GM19463 (cell line): Measurements from ENCODE around the gene ACP7.

Experiments
- ATAC-seq: cut with Tn5 transposase; IDR thresholded peaks from one replicate; pipeline ENCODE4 v1.9.1; 2021; ENCODE audit warnings: mild to moderate bottlenecking, moderate library complexity; ENCODE audit not compliant: unreplicated experiment

Gene ACP7

DNA sequence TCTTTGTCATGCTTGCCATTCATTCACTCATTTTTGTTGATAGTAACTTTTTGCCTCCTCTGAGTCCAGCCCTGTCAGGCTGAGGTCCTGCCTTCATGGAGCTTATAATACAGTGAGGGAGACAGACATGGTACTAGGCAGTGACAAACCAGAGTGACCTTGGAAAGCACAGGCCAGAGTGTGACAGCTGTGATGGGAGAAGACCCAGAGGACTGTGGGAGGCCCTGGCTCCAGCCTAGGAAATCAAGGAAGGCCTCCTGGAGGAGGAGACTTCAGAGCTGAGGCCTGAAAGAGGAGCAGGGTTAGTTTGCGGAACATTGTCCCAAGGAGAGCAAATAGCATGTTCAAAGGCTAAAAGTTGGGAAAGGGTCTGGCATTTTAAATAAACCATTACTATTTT, 61.9 kb downstream of the ACP7 start:
- no peak for ATAC-seq

DNA sequence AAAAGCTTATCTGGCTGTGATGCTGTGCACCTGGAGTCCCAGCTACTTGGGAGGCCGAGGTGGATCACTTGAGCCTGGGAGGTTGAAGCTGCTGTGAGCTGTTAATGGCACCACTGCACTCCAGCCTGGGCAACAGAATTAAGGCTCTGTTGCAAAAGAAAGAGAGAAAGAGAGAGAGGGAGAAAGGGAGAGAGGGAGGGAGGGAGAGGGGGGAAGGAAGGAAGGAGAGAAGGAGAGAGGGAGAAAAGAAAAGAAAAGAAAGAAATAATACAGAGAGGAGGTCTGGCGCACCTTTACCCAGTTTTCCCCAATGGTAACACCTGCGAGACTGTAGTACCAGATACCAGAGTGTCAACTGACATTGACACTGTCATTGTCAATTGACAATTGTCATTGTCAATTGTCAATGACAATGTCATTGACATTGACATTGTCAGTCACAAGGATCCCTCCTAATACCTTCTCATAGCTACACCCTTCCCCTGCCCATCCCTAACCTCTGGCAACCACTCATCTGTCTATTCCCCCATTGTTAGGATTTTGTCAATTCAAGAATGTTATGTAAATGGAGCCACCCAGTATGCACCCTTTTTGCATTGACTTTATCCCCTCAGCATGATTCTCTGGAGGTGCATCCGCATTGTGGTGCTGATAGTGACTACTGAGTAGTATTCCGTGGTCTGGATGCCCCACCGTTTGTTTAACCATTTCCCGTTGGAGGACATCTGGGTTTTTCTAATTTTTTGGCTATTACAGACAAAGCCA, 62.7 kb downstream of the ACP7 start:
- ATAC-seq: no peak

DNA sequence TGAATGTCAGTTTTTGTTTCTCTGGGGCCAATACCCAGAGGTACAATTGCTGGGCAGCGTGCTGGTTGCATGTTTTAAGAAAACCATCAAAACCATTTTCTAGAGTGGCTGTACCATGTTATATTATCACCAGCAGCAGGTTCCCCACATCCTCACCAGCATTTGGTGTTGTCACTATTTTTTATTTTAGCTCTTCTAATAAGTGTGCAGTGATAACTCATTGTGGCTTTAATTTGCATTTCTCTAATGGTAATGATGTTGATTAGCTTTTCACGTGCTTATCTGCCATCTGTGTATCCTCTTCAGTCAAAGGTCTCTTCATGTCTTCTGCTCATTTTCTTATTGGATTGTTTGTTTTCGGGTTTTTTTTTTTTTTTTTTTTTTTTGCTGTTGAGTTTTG, 63.3 kb downstream of the ACP7 start:
- no peak for ATAC-seq

DNA sequence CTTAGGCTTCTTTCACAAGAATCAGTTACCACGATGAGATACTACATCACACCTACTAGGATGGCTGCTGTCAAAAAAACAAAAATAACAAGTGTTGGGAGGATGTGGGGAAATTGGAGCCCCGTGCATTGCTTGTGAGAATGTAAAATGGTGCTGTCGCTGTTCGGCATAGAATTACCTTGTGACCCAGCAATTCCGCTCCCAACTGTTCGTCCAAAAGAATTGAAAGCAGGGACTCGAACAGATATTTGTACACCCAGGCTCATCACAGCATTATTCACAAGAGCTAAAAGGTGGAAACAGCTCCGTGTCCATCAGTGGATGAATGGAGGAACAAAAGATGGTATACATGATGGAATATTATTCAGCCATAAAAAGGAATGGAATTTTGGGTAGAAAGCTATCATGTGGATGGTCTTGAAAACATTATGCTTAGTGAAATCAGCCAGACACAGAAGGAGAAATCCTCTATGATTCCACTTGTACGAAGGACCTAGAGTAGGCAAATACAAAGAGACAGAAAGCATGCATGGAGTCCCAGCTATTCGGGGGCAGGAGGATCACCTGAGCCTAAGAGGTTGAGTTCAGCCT, 64.9 kb downstream of the ACP7 start:
- no peak for ATAC-seq

DNA sequence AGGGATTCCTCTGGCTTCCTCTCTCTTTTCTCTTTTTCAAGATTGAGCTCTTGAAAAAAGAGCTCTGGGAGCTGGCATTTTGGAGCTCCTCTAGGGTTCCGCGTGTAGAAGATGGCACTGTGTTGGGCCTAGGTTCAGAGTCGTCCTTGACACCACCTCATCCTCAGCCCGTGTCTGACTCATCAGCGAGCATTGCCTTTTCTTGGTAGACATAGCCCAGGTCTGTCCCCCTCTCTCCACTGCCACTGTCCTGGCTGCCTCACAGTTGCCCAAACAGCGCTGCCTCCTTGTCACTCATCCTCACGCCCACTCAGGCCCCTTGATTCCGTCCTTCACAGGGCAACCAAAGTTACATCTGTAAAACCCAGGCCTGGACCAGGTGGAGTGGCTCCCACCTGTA, 66.1 kb downstream of the ACP7 start:
- ATAC-seq: no peak

DNA sequence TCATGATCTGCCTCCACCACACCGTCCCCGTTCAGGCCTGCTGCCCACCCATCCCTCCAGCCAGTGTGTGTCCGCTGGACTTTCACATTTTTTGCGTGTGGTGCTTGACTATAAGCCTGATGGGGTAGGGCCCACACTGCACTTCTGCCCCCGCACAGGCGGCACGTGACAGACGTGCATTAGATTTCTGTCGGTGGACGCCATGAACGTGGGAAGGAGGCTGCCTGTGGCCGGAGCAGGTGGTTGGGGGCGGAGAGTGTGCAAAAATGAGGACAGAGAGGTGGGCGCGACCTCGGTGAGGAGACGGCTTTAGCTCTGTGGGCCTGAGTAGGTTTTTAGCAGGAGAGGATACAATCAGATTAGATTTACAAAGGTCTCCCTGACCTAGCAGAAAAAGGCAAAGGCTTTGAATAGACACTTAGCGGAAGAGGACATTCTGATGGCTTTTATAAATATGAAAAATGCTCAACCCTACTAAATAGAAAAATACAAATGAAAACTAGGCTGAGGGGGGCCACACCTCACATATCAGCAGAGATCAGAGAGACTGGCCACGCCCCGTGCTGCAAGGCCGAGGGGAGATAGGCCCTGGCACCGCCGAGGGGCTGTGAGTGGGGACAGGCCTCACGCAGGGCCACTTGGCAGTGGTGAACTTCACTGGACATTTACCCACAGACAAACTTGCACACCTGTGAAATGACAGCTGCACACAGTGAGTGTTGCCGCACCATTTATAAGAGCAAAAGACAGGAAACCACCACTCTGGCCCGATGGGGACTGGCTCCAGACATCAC, 66.8 kb downstream of the ACP7 start:
- ATAC-seq: no peak

DNA sequence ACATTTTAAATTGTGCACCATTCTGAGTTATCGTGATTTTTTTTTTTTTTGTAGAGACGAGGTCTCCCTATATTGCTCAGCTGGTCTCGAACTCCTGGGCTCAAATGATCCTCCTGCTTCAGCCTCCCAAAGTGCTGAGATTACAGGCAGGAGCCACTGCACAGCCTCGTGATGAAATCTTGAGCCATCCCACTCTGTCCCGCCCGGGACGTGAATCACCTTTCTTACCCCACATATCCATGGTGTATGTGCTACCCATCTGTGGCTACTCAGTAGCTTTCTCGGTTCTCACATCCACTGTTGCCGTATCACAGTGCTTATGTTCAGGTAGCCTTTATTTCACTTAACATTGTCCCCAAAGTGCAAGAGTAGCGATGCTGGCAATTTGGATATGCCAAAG, 67.9 kb downstream of the ACP7 start:
- ATAC-seq: no peak

DNA sequence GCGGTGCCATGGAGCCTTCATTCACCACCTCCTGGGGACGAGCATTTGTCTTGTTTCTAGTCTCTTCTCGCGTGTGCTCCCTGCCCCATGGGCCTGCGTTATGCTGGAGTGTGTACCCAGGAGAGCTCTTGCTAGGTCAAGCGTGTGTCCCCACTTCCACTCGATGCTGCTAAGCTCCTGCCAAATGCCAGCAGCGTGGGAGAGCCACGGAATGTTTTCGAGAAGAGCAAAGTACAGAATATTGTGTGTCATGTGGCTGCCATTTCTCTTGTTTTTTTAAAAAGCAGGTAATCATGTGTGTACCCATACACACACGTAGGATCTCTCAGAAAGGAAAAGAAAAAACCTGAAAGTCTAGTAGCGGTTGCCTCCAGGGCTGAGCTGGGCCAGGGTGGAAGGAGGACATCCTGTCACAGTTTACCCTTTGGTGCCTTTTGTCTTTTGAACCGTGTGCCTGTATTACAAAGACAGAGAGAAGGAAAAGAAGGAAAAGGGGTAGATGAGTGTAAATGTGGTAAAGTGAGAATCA, 70.0 kb downstream of the ACP7 start:
- no peak for ATAC-seq

DNA sequence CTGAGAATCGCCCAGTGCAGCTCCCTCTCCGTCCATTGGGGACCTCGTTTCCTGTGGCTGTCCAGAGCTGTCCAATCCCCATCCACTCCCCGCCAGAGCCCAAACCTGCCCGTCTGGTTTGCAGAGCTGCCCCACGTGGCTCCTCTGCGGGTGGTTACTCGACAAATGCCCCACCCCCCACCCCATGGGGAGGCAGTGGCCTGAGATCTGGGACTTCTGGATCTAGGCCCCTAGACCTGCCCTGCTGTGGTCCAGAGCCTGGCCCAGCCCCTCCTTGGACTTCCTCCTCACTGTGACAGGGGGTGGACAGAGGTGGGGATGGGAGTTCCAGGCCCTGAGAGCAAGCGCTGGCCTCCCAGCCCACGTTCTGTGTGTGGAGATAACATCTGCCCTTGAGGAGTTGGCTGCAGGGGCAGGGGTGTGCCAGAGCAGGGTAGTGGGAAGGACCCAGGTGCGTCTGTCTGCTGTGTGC, 70.5 kb downstream of the ACP7 start:
- ATAC-seq: no peak

DNA sequence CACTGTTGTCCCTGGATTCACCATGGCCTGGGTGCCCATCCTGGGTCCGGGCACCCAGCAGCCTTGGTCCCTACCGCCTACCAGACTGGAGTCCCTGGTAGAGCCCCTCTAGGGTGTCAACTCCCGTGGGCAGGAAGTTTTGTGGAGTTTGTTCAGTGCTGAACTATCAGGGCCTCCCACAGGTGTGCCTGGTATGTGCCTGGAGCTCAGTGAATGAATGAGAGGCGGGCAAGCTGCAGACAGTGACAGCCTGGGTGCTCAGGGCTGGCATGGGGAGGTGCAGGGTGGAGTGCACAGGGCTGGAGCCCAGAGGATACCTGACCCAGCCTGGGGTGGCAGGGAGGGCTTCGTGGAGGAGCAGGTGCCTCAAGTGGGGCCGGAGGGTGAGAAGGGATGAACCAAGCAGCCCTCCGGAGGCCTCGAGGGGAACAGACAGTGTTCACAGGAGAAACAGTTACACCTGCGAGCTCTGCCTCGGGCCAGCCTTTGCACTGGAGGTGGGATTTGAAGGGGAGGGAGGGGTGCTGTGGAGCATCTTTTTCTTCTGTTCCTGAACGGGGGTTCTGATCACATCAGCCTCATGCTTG, 71.0 kb downstream of the ACP7 start:
- ATAC-seq: no peak

DNA sequence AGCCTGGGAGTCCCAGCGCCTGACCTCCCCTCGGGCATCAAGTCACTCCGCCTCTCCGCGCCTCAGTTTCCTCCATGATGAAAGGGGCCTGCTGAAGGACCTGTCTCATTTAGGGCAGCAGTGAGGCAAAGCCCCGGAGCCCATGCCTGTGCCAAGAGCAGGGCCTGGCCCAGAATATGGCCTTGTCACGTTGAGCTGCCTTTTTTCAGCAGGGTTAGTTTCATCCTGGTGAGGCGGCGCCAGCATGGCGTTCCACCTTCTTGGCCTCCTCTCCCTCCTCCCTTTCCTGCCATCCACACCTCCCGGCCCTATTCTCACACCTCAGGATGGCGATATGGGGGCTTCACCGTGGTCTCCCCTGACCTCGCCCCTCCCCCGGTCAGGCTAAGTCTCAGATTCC, 71.6 kb downstream of the ACP7 start:
- ATAC-seq: no peak

DNA sequence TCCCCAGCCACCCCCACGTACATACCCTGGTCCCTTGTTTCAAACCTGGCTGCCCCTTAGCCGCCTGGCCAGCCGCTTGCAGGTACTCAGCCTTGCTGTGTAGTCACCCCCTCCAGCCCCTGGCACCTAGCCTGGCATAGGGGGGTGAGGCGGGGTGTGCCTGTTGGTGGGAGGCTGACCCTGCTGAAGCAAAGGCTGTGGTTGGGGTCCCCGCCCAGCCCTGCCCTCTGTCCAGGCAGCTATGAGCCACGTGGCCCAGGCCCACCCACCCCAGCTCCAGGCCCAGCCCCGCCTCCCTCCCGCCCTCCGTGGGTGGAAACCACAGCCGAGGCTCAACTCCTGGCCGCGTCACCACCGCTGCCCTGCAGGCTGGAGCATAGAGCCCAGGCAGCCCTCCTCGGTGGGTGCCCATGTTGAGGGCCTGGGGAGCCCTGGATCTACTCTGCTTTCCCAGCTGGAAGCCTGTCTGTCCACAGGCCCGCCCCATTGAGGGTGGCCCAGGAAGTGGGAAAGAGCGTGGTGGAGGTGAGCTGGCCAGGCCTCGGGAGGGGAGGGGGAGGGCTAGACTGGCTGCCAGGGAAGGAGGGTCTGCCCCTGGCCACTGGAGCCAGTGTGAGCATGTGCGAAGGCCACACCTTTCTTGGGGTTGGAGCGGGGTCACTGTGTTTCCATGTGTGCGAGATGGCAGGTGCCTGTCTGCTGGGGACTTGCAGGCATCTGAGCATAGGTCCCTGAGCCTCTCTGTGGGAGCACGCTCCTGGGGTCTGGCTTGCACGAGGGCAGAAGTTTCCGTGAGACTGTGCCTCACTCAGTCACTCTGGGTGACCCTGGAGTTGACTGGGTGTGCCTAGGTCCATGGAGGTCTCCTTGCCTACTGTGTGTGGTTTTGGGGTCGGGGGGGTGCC, 72.4 kb downstream of the ACP7 start:
- ATAC-seq: no peak

DNA sequence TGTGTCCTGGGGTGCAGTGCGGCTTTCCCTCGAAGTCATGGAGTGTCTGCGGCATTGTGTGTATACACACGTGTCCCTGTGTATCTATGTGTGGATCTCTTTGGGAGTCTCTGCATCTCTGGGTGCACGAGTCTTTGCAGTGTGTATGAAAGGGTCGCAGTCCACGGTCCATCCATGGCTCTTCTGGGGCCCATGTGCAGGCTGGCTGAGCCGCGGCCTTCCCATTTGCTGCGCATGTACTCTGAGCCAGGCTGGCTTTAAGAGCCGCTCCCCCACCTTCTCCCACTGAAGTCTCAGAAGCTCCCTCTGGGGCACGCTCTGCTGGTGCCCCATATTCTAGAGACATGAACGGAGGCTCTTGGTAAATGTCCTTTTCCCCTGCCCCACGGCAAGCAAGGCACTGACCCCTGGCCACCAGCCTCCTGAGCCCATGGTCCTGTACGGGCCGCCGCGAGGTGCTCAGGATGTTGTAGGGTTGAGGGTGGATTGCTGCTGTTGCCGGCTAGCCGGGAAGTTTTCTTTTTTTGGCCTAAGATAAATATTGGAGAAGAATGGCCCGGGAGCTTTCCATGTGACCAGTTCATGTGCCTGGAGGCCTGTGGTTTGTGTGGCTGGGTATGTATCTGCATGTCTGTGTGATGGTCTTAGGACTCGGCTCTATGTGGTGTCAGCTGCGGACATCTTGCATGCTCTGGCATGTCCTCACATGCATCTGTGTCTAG, 73.3 kb downstream of the ACP7 start:
- ATAC-seq: no peak

DNA sequence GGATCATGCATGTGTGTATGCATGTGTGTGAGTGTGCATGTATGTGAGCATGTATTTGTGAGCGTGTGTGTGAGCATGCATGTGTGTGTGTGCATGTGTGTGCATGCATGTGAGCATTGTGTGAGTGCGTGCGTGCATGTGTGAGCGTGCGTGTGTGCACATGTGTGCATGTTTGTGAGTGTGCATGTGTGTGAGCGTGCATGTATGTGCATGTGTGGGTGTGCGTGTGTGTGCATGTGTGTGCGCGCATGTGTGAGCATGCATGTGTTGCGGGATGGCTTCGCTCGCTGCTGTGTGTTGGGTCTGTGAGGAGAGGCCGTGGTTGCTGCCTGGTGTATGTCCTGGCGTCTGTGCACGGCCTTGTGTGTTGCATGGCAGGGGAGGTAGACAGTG, 73.8 kb downstream of the ACP7 start:
- no peak for ATAC-seq

DNA sequence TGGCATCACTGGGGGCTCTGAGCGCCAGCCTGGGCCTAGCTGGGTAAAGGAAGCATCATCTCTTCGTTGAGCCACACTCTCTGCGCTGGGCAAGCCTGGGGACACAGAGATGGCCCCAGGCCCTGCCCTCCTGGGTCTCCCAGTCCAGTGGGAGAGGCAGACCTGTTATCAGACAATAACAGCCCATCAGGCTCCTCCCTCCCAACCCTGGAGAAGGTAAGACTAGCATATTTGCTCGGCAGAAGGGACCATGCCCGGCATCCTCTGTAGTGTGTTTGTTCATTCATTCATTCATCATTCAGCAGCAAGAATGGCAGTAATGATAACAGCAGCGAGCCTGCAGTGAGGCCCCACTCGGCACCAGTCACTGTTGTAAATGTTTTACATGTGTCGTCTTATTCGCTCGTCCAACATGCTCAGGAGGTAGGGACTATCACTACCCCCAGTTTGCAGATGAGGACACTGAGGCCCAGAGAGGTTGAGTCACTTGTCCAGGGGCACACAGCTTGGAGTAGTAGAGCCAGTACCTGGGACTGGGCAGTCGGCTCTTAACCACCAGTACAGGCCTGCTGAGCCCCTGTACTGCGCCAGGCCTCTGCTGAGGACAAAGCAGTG, 74.6 kb downstream of the ACP7 start:
- no peak for ATAC-seq

DNA sequence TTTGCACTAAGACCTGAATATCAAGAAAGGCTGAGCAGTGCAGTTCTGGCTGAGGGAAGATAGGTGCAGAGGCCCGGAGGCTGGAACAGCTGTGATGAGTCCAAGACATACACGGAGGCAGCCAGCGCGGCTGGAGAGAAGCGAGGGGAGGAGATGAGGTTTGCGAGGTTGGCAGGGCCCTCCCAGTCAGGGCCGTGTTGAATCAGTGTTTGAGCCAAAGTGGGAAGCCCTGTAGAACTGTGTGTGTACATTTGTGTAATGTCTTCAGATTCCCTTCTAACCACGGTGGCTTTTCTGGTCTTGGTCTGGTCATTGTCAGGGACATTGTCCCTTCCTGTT, 76.3 kb downstream of the ACP7 start:
- no peak for ATAC-seq
